Subcutaneous preadipocyte (primary cell): Measurements from ENCODE around the gene TEX29. TPM values are rescaled to one million over a fixed set of nuclear protein-coding genes. Genes with fewer than 3 reads are reported as not detected.

Source experiments
- total RNA-seq: library from RNA; depleted of rRNA; stranded (reverse); fragments of >200 nt; gene quantifications from 2 replicates; pipeline ENCODE4 v1.2.3, GENCODE V29; 2012

Gene TEX29
- total RNA-seq: 0.37 TPM in 1 of 2 replicates, not detected in the other

DNA sequence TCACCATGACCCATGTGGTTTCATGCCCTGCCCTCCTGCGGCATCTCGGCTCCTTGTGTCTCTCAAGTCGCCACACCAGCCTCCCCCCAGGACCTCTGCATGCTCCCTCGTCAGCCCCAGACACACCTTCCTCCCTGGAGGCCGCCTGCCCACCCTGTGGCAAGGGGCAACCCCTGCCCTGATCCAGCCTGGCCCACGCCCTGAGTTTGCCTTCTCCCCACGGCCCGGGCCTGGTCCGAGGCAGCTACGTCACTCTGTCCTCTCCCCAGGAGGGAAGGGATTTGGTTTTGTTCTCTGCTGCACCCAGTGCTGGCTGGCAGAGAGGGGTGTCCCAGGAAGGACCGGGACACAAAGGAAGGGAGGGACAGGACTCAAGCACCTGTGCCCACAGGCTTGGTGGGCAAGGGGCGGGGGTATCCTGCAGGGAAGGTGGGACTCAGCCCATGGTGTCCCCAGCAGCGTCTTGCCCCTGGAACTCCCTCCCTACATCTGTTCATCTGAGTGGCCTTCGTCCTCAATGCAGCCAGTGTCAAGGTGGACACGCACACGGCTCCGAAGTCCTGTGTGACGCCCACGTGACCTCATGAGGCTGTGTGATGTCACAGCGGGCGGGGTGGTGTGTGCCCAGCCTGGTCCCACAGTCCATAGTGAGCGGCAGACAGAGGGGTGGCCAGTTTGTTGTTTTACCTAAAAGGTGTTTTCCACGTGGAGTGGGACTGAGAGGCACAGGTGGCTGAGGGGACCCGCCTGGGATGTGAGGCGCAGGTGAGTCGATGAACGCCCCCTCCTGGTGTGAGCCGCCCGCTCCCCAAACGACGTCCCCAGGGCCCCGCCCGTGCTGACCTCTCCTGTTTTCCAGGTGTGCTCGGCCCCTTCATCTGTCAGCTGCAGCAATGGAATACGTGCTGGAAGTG, at the start of gene TEX29:
TEX29 (plus strand) TSS at position 645 of the 914 bp plus-strand sequence; CDS start at position 894, 249 bp downstream.

Other genes starting within 250 kb of the TEX29 start
- gene ARHGEF7, start 205.3 kb upstream of the TEX29 start, total RNA-seq: 34.2 and 50.0 TPM in 2 replicates